T-helper 1 cell treated with Interleukin-12 subunit alpha and Interleukin-12 subunit beta and Interleukin-4 antibody, amounts not matched to agents 30 μg/mL and 1 μg/mL, for 36 hours (primary cell): Measurements from ENCODE around the gene WNT8B.
A peak's percentile ranks its signal among the peaks of the same experiment; 100 is the strongest.

Source experiments
- H3K27ac Mint-ChIP-seq: one replicate; pipeline ENCODE4 v1.8.0; 2021; ENCODE audit warnings: mild to moderate bottlenecking, mixed read lengths
- H3K27me3 Mint-ChIP-seq: one replicate; pipeline ENCODE4 v1.8.0; 2021; ENCODE audit warnings: low read depth, mixed read lengths
- H3K36me3 Mint-ChIP-seq: one replicate; pipeline ENCODE4 v1.8.0; 2021; ENCODE audit warnings: low read depth, mixed read lengths
- H3K4me1 Mint-ChIP-seq: one replicate; pipeline ENCODE4 v1.8.0; 2021; ENCODE audit warnings: low read depth, mixed read lengths
- H3K4me3 Mint-ChIP-seq: one replicate; pipeline ENCODE4 v1.8.0; 2021; ENCODE audit warnings: mild to moderate bottlenecking, moderate library complexity, mixed read lengths
- H3K9me3 Mint-ChIP-seq: one replicate; pipeline ENCODE4 v1.8.0; 2021; ENCODE audit warnings: mixed read lengths

WNT8B gene

GRCh38 chr10:100498059-100498458, 35.2 kb downstream of the WNT8B start:
- peak overlapping the region; percentile 53 for H3K4me3 Mint-ChIP-seq
- H3K4me1 Mint-ChIP-seq, result peaks cover 75% of the 10 kb centered on the region
- H3K36me3 Mint-ChIP-seq, result peaks cover 77% of the 10 kb centered on the region
- H3K27ac Mint-ChIP-seq, result peak overlapping the region; percentile 83
- H3K27me3 Mint-ChIP-seq, result no peaks in the 10 kb centered on the region
- H3K9me3 Mint-ChIP-seq, result no peaks in the 10 kb centered on the region

- H3K36me3 Mint-ChIP-seq, result peaks cover 74% of the 10 kb centered on the region
- H3K4me3 Mint-ChIP-seq, result peak overlapping the region; percentile 10
- H3K27me3 Mint-ChIP-seq, result no peaks in the 10 kb centered on the region
- H3K9me3 Mint-ChIP-seq, result no peaks in the 10 kb centered on the region
- peak overlapping the region; percentile 28 for H3K27ac Mint-ChIP-seq
- peaks cover 80% of the 10 kb centered on the region for H3K4me1 Mint-ChIP-seq
Observed at GRCh38 chr10:100501423-100501822, 38.6 kb downstream of the WNT8B start.

- no peaks in the 10 kb centered on the region for H3K9me3 Mint-ChIP-seq
- peak overlapping the region; percentile 14 for H3K4me3 Mint-ChIP-seq
- no peaks in the 10 kb centered on the region for H3K27me3 Mint-ChIP-seq
- H3K27ac Mint-ChIP-seq, result peak overlapping the region; percentile 57
- peaks cover 84% of the 10 kb centered on the region for H3K4me1 Mint-ChIP-seq
- peaks cover 79% of the 10 kb centered on the region for H3K36me3 Mint-ChIP-seq
Observed at GRCh38 chr10:100502926-100503494, 40.2 kb downstream of the WNT8B start.

- H3K4me1 Mint-ChIP-seq, result peaks cover 82% of the 10 kb centered on the region
Observed at GRCh38 chr10:100504096-100504495, 41.3 kb downstream of the WNT8B start.

GRCh38 chr10:100505164-100505563, 42.4 kb downstream of the WNT8B start:
- Mint-ChIP-seq H3K27ac (peak overlapping the region; percentile 97), H3K9me3 (no peaks in the 10 kb centered on the region), H3K27me3 (no peaks in the 10 kb centered on the region), H3K36me3 (peaks cover 64% of the 10 kb centered on the region), H3K4me1 (peaks cover 82% of the 10 kb centered on the region), H3K4me3 (peak overlapping the region; percentile 91)

More at GRCh38 chr10:100504096-100504495, 41.3 kb downstream of the WNT8B start:
- H3K9me3 Mint-ChIP-seq, result no peaks in the 10 kb centered on the region
- no peaks in the 10 kb centered on the region for H3K27me3 Mint-ChIP-seq
- H3K36me3 Mint-ChIP-seq, result peaks cover 74% of the 10 kb centered on the region
- no peak overlapping the region for H3K4me3 Mint-ChIP-seq
- H3K27ac Mint-ChIP-seq, result peak overlapping the region; percentile 27

- no peaks in the 10 kb centered on the region for H3K9me3 Mint-ChIP-seq
- peak overlapping the region; percentile 97 for H3K27ac Mint-ChIP-seq
- H3K27me3 Mint-ChIP-seq, result no peaks in the 10 kb centered on the region
- H3K4me1 Mint-ChIP-seq, result peaks cover 86% of the 10 kb centered on the region
- peak overlapping the region; percentile 91 for H3K4me3 Mint-ChIP-seq
- peaks cover 59% of the 10 kb centered on the region for H3K36me3 Mint-ChIP-seq
Observed at GRCh38 chr10:100506596-100507356, 44.0 kb downstream of the WNT8B start.

GRCh38 chr10:100507357-100507732, 44.5 kb downstream of the WNT8B start:
- peaks cover 58% of the 10 kb centered on the region for H3K36me3 Mint-ChIP-seq
- H3K9me3 Mint-ChIP-seq, result no peaks in the 10 kb centered on the region
- no peaks in the 10 kb centered on the region for H3K27me3 Mint-ChIP-seq
- peak overlapping the region; percentile 97 for H3K27ac Mint-ChIP-seq
- peaks cover 86% of the 10 kb centered on the region for H3K4me1 Mint-ChIP-seq
- peak overlapping the region; percentile 91 for H3K4me3 Mint-ChIP-seq

- Mint-ChIP-seq H3K27ac (peak overlapping the region; percentile 97), H3K36me3 (peaks cover 57% of the 10 kb centered on the region), H3K27me3 (no peaks in the 10 kb centered on the region), H3K4me1 (peaks cover 87% of the 10 kb centered on the region), H3K9me3 (no peaks in the 10 kb centered on the region), H3K4me3 (peak overlapping the region; percentile 91)
Observed at GRCh38 chr10:100508266-100508665, 45.5 kb downstream of the WNT8B start.

GRCh38 chr10:100508691-100509150, 45.9 kb downstream of the WNT8B start:
- H3K4me3 Mint-ChIP-seq, result peak overlapping the region; percentile 91
- peaks cover 87% of the 10 kb centered on the region for H3K4me1 Mint-ChIP-seq
- no peaks in the 10 kb centered on the region for H3K27me3 Mint-ChIP-seq
- peaks cover 57% of the 10 kb centered on the region for H3K36me3 Mint-ChIP-seq
- H3K9me3 Mint-ChIP-seq, result no peaks in the 10 kb centered on the region
- H3K27ac Mint-ChIP-seq, result peak overlapping the region; percentile 97

- Mint-ChIP-seq H3K9me3 (no peaks in the 10 kb centered on the region), H3K36me3 (peaks cover 55% of the 10 kb centered on the region), H3K27me3 (no peaks in the 10 kb centered on the region), H3K4me1 (peaks cover 84% of the 10 kb centered on the region), H3K27ac (peak overlapping the region; percentile 97), H3K4me3 (peak overlapping the region; percentile 91)
Observed at GRCh38 chr10:100509241-100509840, 46.5 kb downstream of the WNT8B start.

GRCh38 chr10:100510533-100511308, 47.9 kb downstream of the WNT8B start:
- no peaks in the 10 kb centered on the region for H3K9me3 Mint-ChIP-seq
- H3K27me3 Mint-ChIP-seq, result no peaks in the 10 kb centered on the region
- H3K27ac Mint-ChIP-seq, result peak overlapping the region; percentile 97
- peak overlapping the region; percentile 60 for H3K4me3 Mint-ChIP-seq
- H3K4me1 Mint-ChIP-seq, result peaks cover 74% of the 10 kb centered on the region
- H3K36me3 Mint-ChIP-seq, result peaks cover 48% of the 10 kb centered on the region

GRCh38 chr10:100515612-100516011, 52.8 kb downstream of the WNT8B start:
- H3K27me3 Mint-ChIP-seq, result no peaks in the 10 kb centered on the region
- peaks cover 60% of the 10 kb centered on the region for H3K4me1 Mint-ChIP-seq
- no peaks in the 10 kb centered on the region for H3K9me3 Mint-ChIP-seq
- H3K36me3 Mint-ChIP-seq, result peaks cover 43% of the 10 kb centered on the region
- H3K4me3 Mint-ChIP-seq, result no peak overlapping the region
- H3K27ac Mint-ChIP-seq, result peak overlapping the region; percentile 29

GRCh38 chr10:100516847-100517246, 54.0 kb downstream of the WNT8B start:
- peaks cover 39% of the 10 kb centered on the region for H3K36me3 Mint-ChIP-seq
- no peaks in the 10 kb centered on the region for H3K27me3 Mint-ChIP-seq
- no peaks in the 10 kb centered on the region for H3K9me3 Mint-ChIP-seq
- H3K27ac Mint-ChIP-seq, result peak overlapping the region; percentile 38
- peaks cover 50% of the 10 kb centered on the region for H3K4me1 Mint-ChIP-seq
- no peak overlapping the region for H3K4me3 Mint-ChIP-seq

GRCh38 chr10:100518761-100519241, 56.0 kb downstream of the WNT8B start:
- Mint-ChIP-seq H3K9me3 (no peaks in the 10 kb centered on the region), H3K27ac (peak overlapping the region; percentile 17), H3K27me3 (no peaks in the 10 kb centered on the region), H3K36me3 (peaks cover 29% of the 10 kb centered on the region), H3K4me1 (peaks cover 38% of the 10 kb centered on the region), H3K4me3 (no peak overlapping the region)
